Embryonic facial prominence (tissue), 1 donor: ENCODE measurements around the gene POLR2C.

Source experiments
- DNase-seq: peaks from one replicate; pipeline ENCODE4 v3.0.0-alpha.2; 2016; ENCODE audit errors: extremely low spot score

The POLR2C gene

GRCh38 chr16:57502048-57502775 lies 39.7 kb downstream of the POLR2C start:
- no peak for DNase-seq

GRCh38 chr16:57503366-57503765 lies 40.9 kb downstream of the POLR2C start:
- no peak for DNase-seq

- no peak for DNase-seq
Observed at GRCh38 chr16:57504001-57504400, 41.5 kb downstream of the POLR2C start.

GRCh38 chr16:57504491-57504890 lies 42.0 kb downstream of the POLR2C start:
- DNase-seq: no peak

GRCh38 chr16:57505169-57505568 lies 42.7 kb downstream of the POLR2C start:
- no peak for DNase-seq

GRCh38 chr16:57507136-57508034 lies 44.9 kb downstream of the POLR2C start:
- no peak for DNase-seq

- DNase-seq: no peak
Observed at GRCh38 chr16:57508035-57508425, 45.6 kb downstream of the POLR2C start.

- no peak for DNase-seq
Observed at GRCh38 chr16:57509231-57509923, 46.9 kb downstream of the POLR2C start.

GRCh38 chr16:57510016-57510871 lies 47.8 kb downstream of the POLR2C start:
- no peak for DNase-seq

- DNase-seq: no peak
Observed at GRCh38 chr16:57512296-57513001, 50.0 kb downstream of the POLR2C start.

- no peak for DNase-seq
Observed at GRCh38 chr16:57513371-57514102, 51.1 kb downstream of the POLR2C start.

- DNase-seq: no peak
Observed at GRCh38 chr16:57514371-57514770, 51.9 kb downstream of the POLR2C start.

- DNase-seq: no peak
Observed at GRCh38 chr16:57514791-57515600, 52.5 kb downstream of the POLR2C start.

GRCh38 chr16:57516176-57516725 lies 53.8 kb downstream of the POLR2C start:
- DNase-seq: no peak

- DNase-seq: no peak
Observed at GRCh38 chr16:57516773-57517172, 54.3 kb downstream of the POLR2C start.

GRCh38 chr16:57517397-57518367 lies 55.2 kb downstream of the POLR2C start:
- DNase-seq: no peak

- no peak for DNase-seq
Observed at GRCh38 chr16:57518520-57518919, 56.0 kb downstream of the POLR2C start.

- no peak for DNase-seq
Observed at GRCh38 chr16:57518922-57519321, 56.4 kb downstream of the POLR2C start.
